Measurements from ENCODE around the gene SLC25A20.
A peak's percentile ranks its signal among the peaks of the same experiment; 100 is the strongest.

Gene SLC25A20, protein sequence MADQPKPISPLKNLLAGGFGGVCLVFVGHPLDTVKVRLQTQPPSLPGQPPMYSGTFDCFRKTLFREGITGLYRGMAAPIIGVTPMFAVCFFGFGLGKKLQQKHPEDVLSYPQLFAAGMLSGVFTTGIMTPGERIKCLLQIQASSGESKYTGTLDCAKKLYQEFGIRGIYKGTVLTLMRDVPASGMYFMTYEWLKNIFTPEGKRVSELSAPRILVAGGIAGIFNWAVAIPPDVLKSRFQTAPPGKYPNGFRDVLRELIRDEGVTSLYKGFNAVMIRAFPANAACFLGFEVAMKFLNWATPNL

DNA sequence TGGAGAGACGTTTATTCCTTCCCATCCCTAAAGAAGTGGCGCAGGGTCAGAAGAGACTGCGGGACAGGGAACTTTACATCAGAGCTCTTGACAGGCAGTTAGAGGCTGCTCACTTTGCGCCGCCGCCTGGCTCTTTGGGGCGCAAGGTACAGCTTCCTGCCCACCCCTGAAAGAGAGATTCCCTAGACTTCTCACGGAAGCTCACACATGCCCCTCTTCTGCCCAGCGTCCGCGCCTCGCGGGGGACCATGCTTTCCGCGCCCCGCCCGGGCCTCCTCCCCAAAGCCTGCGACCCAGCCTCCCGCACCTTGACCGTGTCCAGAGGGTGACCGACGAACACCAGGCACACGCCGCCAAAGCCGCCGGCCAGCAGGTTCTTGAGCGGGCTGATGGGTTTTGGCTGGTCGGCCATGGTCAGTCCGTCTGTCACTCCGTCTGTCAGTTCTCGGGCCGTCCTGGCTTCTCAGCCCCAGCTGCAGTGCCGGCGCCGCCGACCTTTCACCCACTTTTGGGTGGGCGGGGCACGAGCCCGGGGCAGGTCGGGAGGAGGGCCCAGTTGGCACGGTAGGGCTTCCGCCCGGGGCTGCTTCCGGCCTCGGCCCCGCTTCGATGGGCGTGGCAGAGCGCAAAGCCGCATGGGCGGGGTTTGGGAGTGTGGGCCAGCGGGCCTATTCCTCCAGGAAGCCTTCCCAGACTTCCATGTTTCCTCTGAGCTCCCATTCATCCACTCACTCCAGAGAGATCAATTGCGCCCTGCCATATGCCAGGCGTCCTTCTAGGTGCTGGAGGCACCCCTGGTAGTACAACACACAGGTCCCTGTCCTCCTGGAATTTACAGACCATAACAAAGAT is at the start of gene SLC25A20:
Gene SLC25A20 (minus strand): TSS at position 500 of the 852 bp plus-strand sequence. CDS start 88 bp downstream, at position 412.
- TF ChIP-seq, protein P1, sequence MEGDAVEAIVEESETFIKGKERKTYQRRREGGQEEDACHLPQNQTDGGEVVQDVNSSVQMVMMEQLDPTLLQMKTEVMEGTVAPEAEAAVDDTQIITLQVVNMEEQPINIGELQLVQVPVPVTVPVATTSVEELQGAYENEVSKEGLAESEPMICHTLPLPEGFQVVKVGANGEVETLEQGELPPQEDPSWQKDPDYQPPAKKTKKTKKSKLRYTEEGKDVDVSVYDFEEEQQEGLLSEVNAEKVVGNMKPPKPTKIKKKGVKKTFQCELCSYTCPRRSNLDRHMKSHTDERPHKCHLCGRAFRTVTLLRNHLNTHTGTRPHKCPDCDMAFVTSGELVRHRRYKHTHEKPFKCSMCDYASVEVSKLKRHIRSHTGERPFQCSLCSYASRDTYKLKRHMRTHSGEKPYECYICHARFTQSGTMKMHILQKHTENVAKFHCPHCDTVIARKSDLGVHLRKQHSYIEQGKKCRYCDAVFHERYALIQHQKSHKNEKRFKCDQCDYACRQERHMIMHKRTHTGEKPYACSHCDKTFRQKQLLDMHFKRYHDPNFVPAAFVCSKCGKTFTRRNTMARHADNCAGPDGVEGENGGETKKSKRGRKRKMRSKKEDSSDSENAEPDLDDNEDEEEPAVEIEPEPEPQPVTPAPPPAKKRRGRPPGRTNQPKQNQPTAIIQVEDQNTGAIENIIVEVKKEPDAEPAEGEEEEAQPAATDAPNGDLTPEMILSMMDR (IDR thresholded peaks at IDR 0.05; ENCODE audit: insufficient read depth, low read length, poor library complexity, severe bottlenecking), result peak; percentile 23
- Histone ChIP-seq H3K27me3 (replicated peaks; ENCODE audit: control insufficient read depth, insufficient read depth, low read length) (no peaks in the 10 kb centered on the region), H3K36me3 (ENCODE audit: control insufficient read depth, insufficient read depth, low read length) (no peaks in the 10 kb centered on the region), H3K4me3 (replicated peaks; ENCODE audit: low read depth, low read length) (peak within 1 kb of the TSS; percentile 82)
- peak; percentile 90 for DNase-seq (ENCODE audit: extremely low read depth, insufficient read length)

DNA sequence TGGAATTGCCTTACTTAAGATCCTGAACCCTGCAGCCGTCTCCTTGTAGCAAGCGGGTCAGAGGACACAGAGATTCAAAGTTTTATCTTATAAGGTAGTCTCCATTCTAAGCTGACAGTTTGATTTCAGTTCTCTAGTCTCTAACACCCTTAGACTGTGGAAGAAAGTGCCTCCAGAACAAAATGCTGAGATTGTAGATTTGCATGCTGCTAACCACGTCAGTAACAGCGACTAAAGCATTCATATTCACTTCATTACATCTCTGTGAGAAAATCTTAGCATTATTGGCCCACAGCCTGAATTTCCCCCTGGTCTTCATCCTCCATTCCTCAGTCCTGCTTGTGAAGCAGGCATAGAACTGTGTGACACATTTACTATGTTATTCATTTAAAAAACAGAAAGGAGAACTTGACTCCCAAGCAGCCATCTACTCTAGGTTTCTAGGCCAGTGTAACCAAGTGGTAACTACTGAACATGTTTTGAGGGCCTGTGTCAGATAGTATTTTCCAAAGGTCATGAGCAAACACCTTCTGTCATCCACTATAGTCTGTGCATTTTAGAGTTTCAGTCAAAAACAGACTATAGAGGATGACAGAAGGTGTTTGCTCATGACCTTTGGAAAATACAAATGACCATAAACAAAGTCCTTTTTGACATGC is 47.3 kb upstream of the SLC25A20 start:
- no peak for DNase-seq (ENCODE audit: extremely low read depth, insufficient read length)
- H3K4me3 ChIP-seq (replicated peaks; ENCODE audit: low read depth, low read length), result no peak overlapping the region
- TF ChIP-seq, protein P1 (IDR thresholded peaks at IDR 0.05; ENCODE audit: insufficient read depth, low read length, poor library complexity, severe bottlenecking), result no peak
- no peaks in the 10 kb centered on the region for H3K36me3 ChIP-seq (ENCODE audit: control insufficient read depth, insufficient read depth, low read length)
- no peaks in the 10 kb centered on the region for H3K27me3 ChIP-seq (replicated peaks; ENCODE audit: control insufficient read depth, insufficient read depth, low read length)

DNA sequence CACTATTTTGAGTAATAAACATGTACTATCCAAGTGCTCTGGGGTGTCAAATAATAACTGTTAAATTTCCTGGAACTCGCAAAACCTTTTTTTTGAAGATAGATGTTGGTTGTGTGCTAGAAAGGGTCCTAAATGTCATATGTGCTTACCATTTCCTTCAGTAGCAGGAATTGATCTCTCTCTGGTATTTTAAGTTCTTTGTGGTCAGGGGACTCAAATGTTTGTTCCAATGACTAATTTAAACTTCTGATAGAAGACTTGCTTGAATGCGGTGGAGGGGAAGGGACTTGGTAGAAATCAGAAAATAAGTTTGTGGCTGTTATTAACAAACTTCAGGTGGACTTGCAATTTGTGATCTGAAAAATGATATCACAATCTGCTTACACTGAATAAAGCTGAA is 46.8 kb upstream of the SLC25A20 start:
- Histone ChIP-seq H3K36me3 (ENCODE audit: control insufficient read depth, insufficient read depth, low read length) (no peaks in the 10 kb centered on the region), H3K27me3 (replicated peaks; ENCODE audit: control insufficient read depth, insufficient read depth, low read length) (no peaks in the 10 kb centered on the region), H3K4me3 (replicated peaks; ENCODE audit: low read depth, low read length) (no peak overlapping the region)
- TF ChIP-seq, protein P1 (IDR thresholded peaks at IDR 0.05; ENCODE audit: insufficient read depth, low read length, poor library complexity, severe bottlenecking), result no peak
- no peak for DNase-seq (ENCODE audit: extremely low read depth, insufficient read length)

DNA sequence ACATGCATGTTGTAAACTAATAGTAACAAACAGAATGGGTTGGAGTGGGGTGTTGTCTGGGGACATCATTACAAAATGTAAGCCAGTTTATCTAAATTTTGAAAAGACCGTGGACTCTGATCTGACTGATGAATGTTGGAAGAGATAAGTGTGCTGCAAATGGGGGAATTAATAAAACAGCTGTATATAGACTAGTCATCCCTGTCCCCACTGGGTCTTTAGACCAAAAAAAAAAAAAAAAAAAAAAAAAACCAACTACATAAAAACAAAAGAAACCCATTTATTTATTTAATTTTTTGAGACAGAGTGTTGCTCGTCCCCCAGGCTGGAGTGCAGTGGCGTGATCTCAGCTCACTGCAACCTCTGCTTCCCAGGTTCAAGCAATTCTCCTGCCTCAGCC is 40.0 kb upstream of the SLC25A20 start:
- TF ChIP-seq, protein P1 (IDR thresholded peaks at IDR 0.05; ENCODE audit: insufficient read depth, low read length, poor library complexity, severe bottlenecking), result no peak

DNA sequence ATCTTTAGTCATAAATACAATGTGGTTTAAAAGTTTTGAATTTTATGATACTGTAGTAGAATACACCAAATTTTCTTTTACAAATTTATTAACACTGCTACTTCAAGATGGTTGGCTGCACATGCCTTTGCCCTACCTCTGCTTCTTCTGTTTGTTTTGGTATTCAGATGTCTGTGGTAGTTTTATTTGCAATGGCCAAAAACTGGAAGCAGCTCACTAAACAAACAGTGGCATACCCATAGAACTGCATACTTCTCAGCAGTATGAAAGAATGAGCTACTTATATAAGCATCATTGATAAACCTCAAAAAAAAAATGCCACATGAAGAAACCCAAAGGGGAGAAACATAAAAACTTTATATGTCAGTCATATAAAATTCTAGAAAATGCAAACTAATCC is 39.5 kb upstream of the SLC25A20 start:
- H3K4me3 ChIP-seq (replicated peaks; ENCODE audit: low read depth, low read length), result no peak overlapping the region
- DNase-seq (ENCODE audit: extremely low read depth, insufficient read length), result no peak
- no peaks in the 10 kb centered on the region; the same call in none of the 2 replicates for H3K36me3 ChIP-seq (ENCODE audit: control insufficient read depth, insufficient read depth, low read length)
- H3K27me3 ChIP-seq (replicated peaks; ENCODE audit: control insufficient read depth, insufficient read depth, low read length), result no peaks in the 10 kb centered on the region
- TF ChIP-seq, protein P1 (IDR thresholded peaks at IDR 0.05; ENCODE audit: insufficient read depth, low read length, poor library complexity, severe bottlenecking), result no peak

More for the DNA sequence above, 40.0 kb upstream of the SLC25A20 start:
- Histone ChIP-seq H3K36me3 (ENCODE audit: control insufficient read depth, insufficient read depth, low read length) (no peaks in the 10 kb centered on the region; the same call in none of the 2 replicates), H3K4me3 (replicated peaks; ENCODE audit: low read depth, low read length) (no peak overlapping the region), H3K27me3 (replicated peaks; ENCODE audit: control insufficient read depth, insufficient read depth, low read length) (no peaks in the 10 kb centered on the region)
- DNase-seq (ENCODE audit: extremely low read depth, insufficient read length), result no peak

All from GM06990 (cell line).